ENCODE data around the gene PGBD1.

The PGBD1 gene

DNA sequence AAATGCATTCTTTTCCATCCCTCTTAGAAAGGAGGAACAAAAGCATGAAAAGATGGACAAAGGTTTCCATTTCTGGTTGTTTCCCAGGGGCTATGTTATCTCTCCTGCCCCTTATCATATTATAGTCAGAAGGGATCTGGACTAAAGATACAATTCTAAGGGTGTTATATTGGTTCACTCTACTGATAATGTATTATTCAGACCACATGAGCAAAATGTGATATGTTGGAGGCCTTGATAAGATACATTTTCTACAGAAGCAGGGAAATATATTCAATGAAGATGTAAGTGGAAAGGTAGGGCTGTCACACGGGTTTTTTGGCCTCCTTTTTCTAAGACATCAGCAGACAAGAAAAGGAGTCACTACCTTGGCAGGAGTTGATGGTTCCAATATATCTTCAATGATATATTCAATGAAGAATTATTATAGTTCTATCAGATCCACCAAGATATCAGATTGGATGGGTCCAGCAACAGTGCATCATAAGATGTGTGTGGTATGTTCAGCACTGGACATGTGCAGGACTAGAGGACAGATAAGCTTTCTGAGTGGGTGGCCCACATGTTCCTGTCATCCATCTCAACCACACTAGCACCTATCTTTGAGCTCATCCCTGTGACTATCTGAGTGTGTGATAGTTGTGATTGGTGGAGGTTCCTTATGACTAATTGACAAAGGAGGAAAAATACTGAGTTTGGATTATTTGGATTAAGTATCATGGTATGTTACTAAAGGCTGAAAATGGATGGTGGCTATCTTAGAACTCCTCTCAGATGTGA lies 62.7 kb downstream of the PGBD1 start:
- Mint-ChIP-seq H3K27ac (no peak overlapping the region), H3K9me3 (peaks cover 13% of the 10 kb centered on the region), H3K4me1 (no peaks in the 10 kb centered on the region), H3K27me3 (ENCODE audit: low read depth, poor library complexity) (peaks cover 52% of the 10 kb centered on the region), H3K36me3 (ENCODE audit: low read depth) (peaks cover 14% of the 10 kb centered on the region), H3K4me3 (no peak overlapping the region)
- DNase-seq = no peak
- TF ChIP-seq, protein P1, sequence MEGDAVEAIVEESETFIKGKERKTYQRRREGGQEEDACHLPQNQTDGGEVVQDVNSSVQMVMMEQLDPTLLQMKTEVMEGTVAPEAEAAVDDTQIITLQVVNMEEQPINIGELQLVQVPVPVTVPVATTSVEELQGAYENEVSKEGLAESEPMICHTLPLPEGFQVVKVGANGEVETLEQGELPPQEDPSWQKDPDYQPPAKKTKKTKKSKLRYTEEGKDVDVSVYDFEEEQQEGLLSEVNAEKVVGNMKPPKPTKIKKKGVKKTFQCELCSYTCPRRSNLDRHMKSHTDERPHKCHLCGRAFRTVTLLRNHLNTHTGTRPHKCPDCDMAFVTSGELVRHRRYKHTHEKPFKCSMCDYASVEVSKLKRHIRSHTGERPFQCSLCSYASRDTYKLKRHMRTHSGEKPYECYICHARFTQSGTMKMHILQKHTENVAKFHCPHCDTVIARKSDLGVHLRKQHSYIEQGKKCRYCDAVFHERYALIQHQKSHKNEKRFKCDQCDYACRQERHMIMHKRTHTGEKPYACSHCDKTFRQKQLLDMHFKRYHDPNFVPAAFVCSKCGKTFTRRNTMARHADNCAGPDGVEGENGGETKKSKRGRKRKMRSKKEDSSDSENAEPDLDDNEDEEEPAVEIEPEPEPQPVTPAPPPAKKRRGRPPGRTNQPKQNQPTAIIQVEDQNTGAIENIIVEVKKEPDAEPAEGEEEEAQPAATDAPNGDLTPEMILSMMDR (IDR thresholded peaks at IDR 0.05) = no peak

GRCh38 chr6:28345201-28345600 lies 63.8 kb downstream of the PGBD1 start:
- H3K4me1 Mint-ChIP-seq = peaks cover 10% of the 10 kb centered on the region
- H3K36me3 Mint-ChIP-seq (ENCODE audit: low read depth) = peaks cover 8% of the 10 kb centered on the region
- H3K27ac Mint-ChIP-seq = no peak overlapping the region
- H3K9me3 Mint-ChIP-seq = peaks cover 7% of the 10 kb centered on the region
- peaks cover 50% of the 10 kb centered on the region for H3K27me3 Mint-ChIP-seq (ENCODE audit: low read depth, poor library complexity)
- H3K4me3 Mint-ChIP-seq = no peak overlapping the region
- TF ChIP-seq, protein P1 (IDR thresholded peaks at IDR 0.05) = no peak
- no peak for DNase-seq

- no peak overlapping the region for H3K4me3 Mint-ChIP-seq
- H3K4me1 Mint-ChIP-seq = peaks cover 29% of the 10 kb centered on the region
- DNase-seq = no peak
- peaks cover 6% of the 10 kb centered on the region for H3K9me3 Mint-ChIP-seq
- H3K36me3 Mint-ChIP-seq (ENCODE audit: low read depth) = peaks cover 8% of the 10 kb centered on the region
- peaks cover 42% of the 10 kb centered on the region for H3K27me3 Mint-ChIP-seq (ENCODE audit: low read depth, poor library complexity)
- TF ChIP-seq, protein P1 (IDR thresholded peaks at IDR 0.05) = no peak
- no peak overlapping the region for H3K27ac Mint-ChIP-seq
Measured at GRCh38 chr6:28347119-28347518, 65.7 kb downstream of the PGBD1 start.

DNA sequence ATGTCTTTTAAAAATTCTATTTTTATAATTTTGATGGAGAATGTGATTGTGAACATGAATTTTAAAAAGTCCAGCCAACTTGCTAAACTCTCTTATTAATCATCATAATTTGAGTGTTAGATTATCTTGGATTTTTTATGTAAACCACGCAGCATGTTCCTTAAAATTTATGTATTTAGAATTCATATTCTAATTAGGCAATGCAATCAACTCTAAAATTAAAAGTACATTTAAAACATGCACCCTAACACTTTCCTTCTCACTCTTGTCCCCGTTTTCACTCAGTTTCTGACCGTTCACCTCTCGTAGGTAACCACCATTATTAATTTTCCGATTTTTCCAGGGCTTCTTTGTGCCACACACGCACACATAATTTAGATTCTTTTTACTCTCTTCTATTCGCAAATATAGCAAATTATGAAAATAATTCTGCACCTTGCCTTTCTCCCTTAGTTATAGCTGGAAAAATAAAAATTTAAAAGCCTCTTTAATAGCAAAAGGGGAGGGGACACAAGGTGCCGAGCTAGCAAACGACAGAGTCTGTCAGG lies 68.0 kb downstream of the PGBD1 start:
- peaks cover 24% of the 10 kb centered on the region for H3K9me3 Mint-ChIP-seq
- peaks cover 30% of the 10 kb centered on the region for H3K36me3 Mint-ChIP-seq (ENCODE audit: low read depth)
- peaks cover 39% of the 10 kb centered on the region for H3K27me3 Mint-ChIP-seq (ENCODE audit: low read depth, poor library complexity)
- H3K4me1 Mint-ChIP-seq = peaks cover 32% of the 10 kb centered on the region
- TF ChIP-seq, protein P1 (IDR thresholded peaks at IDR 0.05) = no peak
- H3K4me3 Mint-ChIP-seq = peak overlapping the region; percentile 97
- no peak for DNase-seq
- peak overlapping the region; percentile 91 for H3K27ac Mint-ChIP-seq

GRCh38 chr6:28349892-28350737 lies 68.7 kb downstream of the PGBD1 start, which contains the start of gene ZKSCAN3:
TSS of gene ZKSCAN3 (plus strand) at chr6:28349947. CDS start at chr6:28359587, 9,640 bp downstream.
- H3K27me3 Mint-ChIP-seq (ENCODE audit: low read depth, poor library complexity) = peaks cover 35% of the 10 kb centered on the region
- peak; percentile 79 for DNase-seq
- peak within 1 kb of the TSS; percentile 91 for H3K27ac Mint-ChIP-seq
- peaks cover 24% of the 10 kb centered on the region for H3K9me3 Mint-ChIP-seq
- H3K36me3 Mint-ChIP-seq (ENCODE audit: low read depth) = peaks cover 30% of the 10 kb centered on the region
- TF ChIP-seq, protein P1 (IDR thresholded peaks at IDR 0.05) = no peak
- peaks cover 32% of the 10 kb centered on the region for H3K4me1 Mint-ChIP-seq
- peak within 1 kb of the TSS; percentile 97 for H3K4me3 Mint-ChIP-seq
